Ovary (tissue), 9 donors: ENCODE measurements around the gene RARS2. TPM values are rescaled to one million over a fixed set of nuclear protein-coding genes. Genes with fewer than 3 reads are reported as not detected.
"Not testable (repeated sequence)": the region's sequence is repeated elsewhere in the genome, so short reads cannot be mapped to it uniquely, and the experiment has no call there.

Experiments
- DNase-seq, 5 donors: peaks; one replicate each; pipeline ENCODE4 v3.0.0-alpha.2; 2019 to 2020
- H3K27ac ChIP-seq, 2 donors: fragments of 200-600 bp; one replicate each; pipeline versions ENCODE4 v1.5.1 to v1.8.0; 2019 to 2022
- H3K27me3 ChIP-seq: fragments of 200-600 bp; one replicate; pipeline ENCODE4 v1.8.0; 2022
- H3K36me3 ChIP-seq: fragments of 200-600 bp; sonication (generic); one replicate; pipeline ENCODE4 v1.5.1; 2019
- H3K4me1 ChIP-seq: one replicate; pipeline ENCODE4 v1.8.1; 2013; ENCODE audit warnings: mild to moderate bottlenecking, moderate library complexity; ENCODE audit not compliant: insufficient read depth
- H3K4me3 ChIP-seq: fragments of 200-600 bp; sonication (generic); one replicate; pipeline ENCODE4 v1.5.1; 2017
- H3K9me3 ChIP-seq, 2 donors: fragments of 200-600 bp in 1 of 2; sonication (generic) in 1 of 2; one replicate each; pipeline versions ENCODE4 v1.5.1 to v1.8.1; 2013 to 2019; ENCODE audit warnings: mild to moderate bottlenecking in 1 of 2, moderate library complexity in 1 of 2
- CTCF ChIP-seq, 3 donors: fragments of 450-650 bp in 2 of 3; fragments of 200-600 bp in 1 of 3; IDR thresholded peaks; one replicate each; pipeline versions ENCODE4 v1.5.1 to v1.8.0; 2016 to 2022; ENCODE audit warnings: antibody characterized with exemption in 3 of 3, mild to moderate bottlenecking in 1 of 3
- EP300 ChIP-seq: sonication (generic); formaldehyde crosslinking; IDR thresholded peaks from one replicate; pipeline ENCODE4 v1.6.1; 2017; ENCODE audit warnings: antibody characterized with exemption
- POLR2A ChIP-seq: fragments of 450-650 bp; IDR thresholded peaks from one replicate; pipeline ENCODE4 v1.6.1; 2017; ENCODE audit warnings: antibody characterized with exemption, mild to moderate bottlenecking, moderate library complexity
- WGBS, 3 donors: extraction: QIAGEN DNeasy Blood & Tissue Kit in 1 of 3; methylation state at CpG; one replicate each; pipeline versions ENCODE4 v1.1.5 to v1.1.7; 2013 to 2017; 5-methylcytosine and 5-hydroxymethylcytosine counted together
- intact Hi-C, 4 donors: fragments of 100-400 bp; cut with DNase I; formaldehyde crosslinking; loops; one replicate each; pipeline versions ENCODE4 v1.11.0 to v1.15.1; 2022 to 2023
- polyA plus RNA-seq, 2 donors: library from polyadenylated mRNA; stranded (reverse); fragments of 200-250 nt in 1 of 2; fragments of 350-450 nt in 1 of 2; fragmentation: Illumina TruSeq in 1 of 2; extraction: RNeasy Lipid Tissue Mini Kit (QIAGEN cat#74804) in 1 of 2; gene quantifications; one replicate each; pipeline ENCODE4 v1.2.3, GENCODE V29; 2013 to 2014
- total RNA-seq, 7 donors: library from RNA; depleted of rRNA in 2 of 7; stranded (reverse); fragments of >200 nt in 2 of 7; fragmentation: NEBNext Ultra II Directional in 3 of 7; extraction: Animal tissue kit (Norgen Biotek cat#: 25700) in 3 of 7; gene quantifications; one replicate each; pipeline versions ENCODE4 v1.1.0 to v1.2.4, GENCODE V29; 2016 to 2023
- donor health status: DM: no; HTN: no; CAD: no; lungs with moderate emphysema.
- donor health status: DM: no; HTN: no; CAD: no.
- donor health status: Bipolar disorder and iron deficiency.
- donor health status: DM: yes; HTN: yes; CAD: no.
- donor health status: DM: no; HTN: no; CAD: no.
- donor health status: DM: yes; HTN: yes; CAD: no.

RARS2 gene
- total and polyA plus RNA-seq, 9 donors: 14.0 to 40.4 (median 24.6) TPM

GRCh38 chr6:87494761-87495422 lies 94.9 kb downstream of the RARS2 start:
- H3K27me3 ChIP-seq: no peaks in the 10 kb centered on the region
- H3K36me3 ChIP-seq: no peaks in the 10 kb centered on the region
- intact Hi-C loops: no loop called here
- no peak for TF ChIP-seq POLR2A
- no peak for TF ChIP-seq EP300
- no peak for TF ChIP-seq CTCF (IDR thresholded peaks at IDR 0.05)
- no peaks in the 10 kb centered on the region for H3K4me1 ChIP-seq
- no peak for DNase-seq
- no peak overlapping the region for H3K4me3 ChIP-seq
- no peak overlapping the region for H3K27ac ChIP-seq
- 96 to 97% (median 97%) methylated on average over 8 of the region's 8 CpGs for WGBS, 3 donors
- H3K9me3 ChIP-seq: no peaks in the 10 kb centered on the region

- H3K4me1 ChIP-seq, H3K9me3 ChIP-seq, H3K4me3 ChIP-seq, intact Hi-C loops, H3K36me3 ChIP-seq, H3K27ac ChIP-seq, DNase-seq, H3K27me3 ChIP-seq: not testable (repeated sequence)
- 70 to 80% (median 71%) methylated on average over 8 of the region's 8 CpGs for WGBS, 3 donors
These were observed 100.5 kb downstream of the RARS2 start for GRCh38 chr6:87489326-87489725.

- Histone ChIP-seq H3K9me3 (no peaks in the 10 kb centered on the region), H3K36me3 (no peaks in the 10 kb centered on the region), H3K4me3 (no peak overlapping the region), H3K27me3 (no peaks in the 10 kb centered on the region), H3K27ac (no peak overlapping the region), H3K4me1 (peaks cover 5% of the 10 kb centered on the region)
- DNase-seq: no peak
- no peak for TF ChIP-seq CTCF (IDR thresholded peaks at IDR 0.05)
- 24 to 47% (median 30%) methylated on average over 4 of the region's 4 CpGs for WGBS, 3 donors
- intact Hi-C loops: no loop called here
These were observed 102.2 kb downstream of the RARS2 start for GRCh38 chr6:87487555-87487954.

GRCh38 chr6:87484491-87484890 lies 105.3 kb downstream of the RARS2 start:
- intact Hi-C loops: no loop called here
- H3K9me3 ChIP-seq: no peaks in the 10 kb centered on the region
- H3K4me1 ChIP-seq: peaks cover 5% of the 10 kb centered on the region
- 96 to 98% (median 96%) methylated on average over 7 of the region's 7 CpGs for WGBS, 3 donors
- no peak overlapping the region for H3K4me3 ChIP-seq
- no peak overlapping the region for H3K27ac ChIP-seq
- no peaks in the 10 kb centered on the region for H3K36me3 ChIP-seq
- DNase-seq: no peak
- TF ChIP-seq EP300 (no peak), POLR2A (no peak), CTCF (IDR thresholded peaks at IDR 0.05) (no peak)
- no peaks in the 10 kb centered on the region for H3K27me3 ChIP-seq

- TF ChIP-seq EP300 (no peak), POLR2A (no peak), CTCF (IDR thresholded peaks at IDR 0.05) (no peak)
- no peak overlapping the region for H3K27ac ChIP-seq
- H3K36me3 ChIP-seq: no peaks in the 10 kb centered on the region
- H3K27me3 ChIP-seq: no peaks in the 10 kb centered on the region
- 75 to 90% (median 84%) methylated on average over 9 of the region's 9 CpGs for WGBS, 3 donors
- peaks cover 2% of the 10 kb centered on the region for H3K4me1 ChIP-seq
- H3K9me3 ChIP-seq: no peaks in the 10 kb centered on the region
- no peak overlapping the region for H3K4me3 ChIP-seq
- intact Hi-C loops: no loop called here
- DNase-seq: no peak
These were observed 105.9 kb downstream of the RARS2 start for GRCh38 chr6:87483929-87484328.
